GM10266 (cell line): ENCODE results near the gene BCKDHB.

Source experiments
- DNase-seq: peaks from one replicate; pipeline ENCODE4 v3.0.0; 2012; ENCODE audit errors: extremely low spot score
- CTCF ChIP-seq: IDR thresholded peaks from 2 replicates; pipeline ENCODE4 v1.5.1; 2012; ENCODE audit warnings: mild to moderate bottlenecking, low read depth; ENCODE audit not compliant: control insufficient read depth, insufficient read depth; ENCODE audit errors: missing control alignments

Gene BCKDHB

GRCh38 chr6:80302716-80303115, 196.2 kb downstream of the BCKDHB start:
- no peak for DNase-seq
- no peak for TF ChIP-seq CTCF

GRCh38 chr6:80304014-80304413, 197.5 kb downstream of the BCKDHB start:
- DNase-seq = no peak
- no peak for TF ChIP-seq CTCF

- DNase-seq = no peak
- no peak for TF ChIP-seq CTCF
Observed at GRCh38 chr6:80314531-80314930, 208.1 kb downstream of the BCKDHB start.

- no peak for TF ChIP-seq CTCF
- no peak for DNase-seq
Observed at GRCh38 chr6:80316686-80317231, 210.3 kb downstream of the BCKDHB start.

- TF ChIP-seq CTCF = no peak
- DNase-seq = no peak
Observed at GRCh38 chr6:80319196-80319595, 212.7 kb downstream of the BCKDHB start.

- no peak for TF ChIP-seq CTCF
- DNase-seq = no peak
Observed at GRCh38 chr6:80321011-80321410, 214.5 kb downstream of the BCKDHB start.

- no peak for DNase-seq
- no peak for TF ChIP-seq CTCF
Observed at GRCh38 chr6:80325742-80326141, 219.3 kb downstream of the BCKDHB start.

- no peak for TF ChIP-seq CTCF
- no peak for DNase-seq
Observed at GRCh38 chr6:80328652-80329051, 222.2 kb downstream of the BCKDHB start.
